Measurements from ENCODE around the gene SYNJ1. TPM values are rescaled to one million over a fixed set of nuclear protein-coding genes. Genes with fewer than 3 reads are reported as not detected.
A peak's percentile ranks its signal among the peaks of the same experiment; 100 is the strongest.

Gene SYNJ1
- total RNA-seq, 1 experiment from 2014 or later: 10.5 TPM

DNA sequence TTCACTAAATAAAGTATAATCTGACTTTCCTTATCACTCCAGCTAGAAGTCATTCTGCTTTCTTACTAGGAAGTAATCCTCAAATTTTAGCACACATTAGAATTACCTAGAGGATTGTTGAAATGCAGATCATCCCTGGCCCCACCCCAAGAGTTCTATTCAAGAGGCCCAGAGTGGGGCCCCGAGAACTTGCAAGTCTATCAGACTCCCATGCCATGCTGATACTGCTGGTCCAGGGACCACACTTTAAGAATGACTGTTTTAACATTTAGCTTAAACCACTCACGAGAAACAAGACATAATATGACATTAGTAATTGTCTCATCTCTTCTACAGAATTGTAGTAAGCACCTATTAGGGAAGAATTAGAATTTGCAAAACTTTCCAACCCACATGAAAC is 7.7 kb upstream of the SYNJ1 start:
- H3K4me3 ChIP-seq (ENCODE audit: low read depth in 2 of 2, low read length in 2 of 2): no peak overlapping the region
- intact Hi-C loops (cut with micrococcal nuclease; ENCODE audit: unreplicated experiment): no loop called here
- H3K27ac ChIP-seq (ENCODE audit: low read length): no peak overlapping the region
- no peaks in the 10 kb centered on the region for H3K9me3 ChIP-seq (ENCODE audit: control insufficient read depth, insufficient read depth, low read depth, low read length)
- CTCF ChIA-PET: no interaction called here
- no peak for ATAC-seq
- H3K4me1 ChIP-seq (ENCODE audit: control insufficient read depth, insufficient read depth, low read length): no peaks in the 10 kb centered on the region
- peaks cover 32% of the 10 kb centered on the region for H3K36me3 ChIP-seq (ENCODE audit: control insufficient read depth, insufficient read depth, low read length)
- no peak for DNase-seq (ENCODE audit: low read depth, low spot score)
- TF ChIP-seq TCF7L2 (IDR thresholded peaks at IDR 0.05; ENCODE audit: low read depth, low read length): no peak
- TF ChIP-seq POLR2AphosphoS5 (IDR thresholded peaks at IDR 0.05; ENCODE audit: low read depth, low read length): no peak
- TF ChIP-seq, protein P1, sequence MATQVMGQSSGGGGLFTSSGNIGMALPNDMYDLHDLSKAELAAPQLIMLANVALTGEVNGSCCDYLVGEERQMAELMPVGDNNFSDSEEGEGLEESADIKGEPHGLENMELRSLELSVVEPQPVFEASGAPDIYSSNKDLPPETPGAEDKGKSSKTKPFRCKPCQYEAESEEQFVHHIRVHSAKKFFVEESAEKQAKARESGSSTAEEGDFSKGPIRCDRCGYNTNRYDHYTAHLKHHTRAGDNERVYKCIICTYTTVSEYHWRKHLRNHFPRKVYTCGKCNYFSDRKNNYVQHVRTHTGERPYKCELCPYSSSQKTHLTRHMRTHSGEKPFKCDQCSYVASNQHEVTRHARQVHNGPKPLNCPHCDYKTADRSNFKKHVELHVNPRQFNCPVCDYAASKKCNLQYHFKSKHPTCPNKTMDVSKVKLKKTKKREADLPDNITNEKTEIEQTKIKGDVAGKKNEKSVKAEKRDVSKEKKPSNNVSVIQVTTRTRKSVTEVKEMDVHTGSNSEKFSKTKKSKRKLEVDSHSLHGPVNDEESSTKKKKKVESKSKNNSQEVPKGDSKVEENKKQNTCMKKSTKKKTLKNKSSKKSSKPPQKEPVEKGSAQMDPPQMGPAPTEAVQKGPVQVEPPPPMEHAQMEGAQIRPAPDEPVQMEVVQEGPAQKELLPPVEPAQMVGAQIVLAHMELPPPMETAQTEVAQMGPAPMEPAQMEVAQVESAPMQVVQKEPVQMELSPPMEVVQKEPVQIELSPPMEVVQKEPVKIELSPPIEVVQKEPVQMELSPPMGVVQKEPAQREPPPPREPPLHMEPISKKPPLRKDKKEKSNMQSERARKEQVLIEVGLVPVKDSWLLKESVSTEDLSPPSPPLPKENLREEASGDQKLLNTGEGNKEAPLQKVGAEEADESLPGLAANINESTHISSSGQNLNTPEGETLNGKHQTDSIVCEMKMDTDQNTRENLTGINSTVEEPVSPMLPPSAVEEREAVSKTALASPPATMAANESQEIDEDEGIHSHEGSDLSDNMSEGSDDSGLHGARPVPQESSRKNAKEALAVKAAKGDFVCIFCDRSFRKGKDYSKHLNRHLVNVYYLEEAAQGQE (IDR thresholded peaks at IDR 0.05; ENCODE audit: insufficient read depth in 1 of 2, low read depth in 2 of 2, low read length in 1 of 2): no peak
- TF ChIP-seq, protein P2, sequence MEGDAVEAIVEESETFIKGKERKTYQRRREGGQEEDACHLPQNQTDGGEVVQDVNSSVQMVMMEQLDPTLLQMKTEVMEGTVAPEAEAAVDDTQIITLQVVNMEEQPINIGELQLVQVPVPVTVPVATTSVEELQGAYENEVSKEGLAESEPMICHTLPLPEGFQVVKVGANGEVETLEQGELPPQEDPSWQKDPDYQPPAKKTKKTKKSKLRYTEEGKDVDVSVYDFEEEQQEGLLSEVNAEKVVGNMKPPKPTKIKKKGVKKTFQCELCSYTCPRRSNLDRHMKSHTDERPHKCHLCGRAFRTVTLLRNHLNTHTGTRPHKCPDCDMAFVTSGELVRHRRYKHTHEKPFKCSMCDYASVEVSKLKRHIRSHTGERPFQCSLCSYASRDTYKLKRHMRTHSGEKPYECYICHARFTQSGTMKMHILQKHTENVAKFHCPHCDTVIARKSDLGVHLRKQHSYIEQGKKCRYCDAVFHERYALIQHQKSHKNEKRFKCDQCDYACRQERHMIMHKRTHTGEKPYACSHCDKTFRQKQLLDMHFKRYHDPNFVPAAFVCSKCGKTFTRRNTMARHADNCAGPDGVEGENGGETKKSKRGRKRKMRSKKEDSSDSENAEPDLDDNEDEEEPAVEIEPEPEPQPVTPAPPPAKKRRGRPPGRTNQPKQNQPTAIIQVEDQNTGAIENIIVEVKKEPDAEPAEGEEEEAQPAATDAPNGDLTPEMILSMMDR (IDR thresholded peaks at IDR 0.05): no peak
- no peak for TF ChIP-seq SIN3A (IDR thresholded peaks at IDR 0.05; ENCODE audit: borderline replicate concordance, insufficient read depth, low read depth, low read length)
- BruUV-seq (replicated peaks): no TSS peak
- H3K27me3 ChIP-seq (ENCODE audit: control insufficient read depth, insufficient read depth, low read length): no peaks in the 10 kb centered on the region
- POLR2A ChIA-PET: no interaction called here
- in situ Hi-C loops (cut with HindIII; ENCODE audit: low pct_unique_long_range_greater_than_20kb, low sequenced_read_pairs): no loop called here

DNA sequence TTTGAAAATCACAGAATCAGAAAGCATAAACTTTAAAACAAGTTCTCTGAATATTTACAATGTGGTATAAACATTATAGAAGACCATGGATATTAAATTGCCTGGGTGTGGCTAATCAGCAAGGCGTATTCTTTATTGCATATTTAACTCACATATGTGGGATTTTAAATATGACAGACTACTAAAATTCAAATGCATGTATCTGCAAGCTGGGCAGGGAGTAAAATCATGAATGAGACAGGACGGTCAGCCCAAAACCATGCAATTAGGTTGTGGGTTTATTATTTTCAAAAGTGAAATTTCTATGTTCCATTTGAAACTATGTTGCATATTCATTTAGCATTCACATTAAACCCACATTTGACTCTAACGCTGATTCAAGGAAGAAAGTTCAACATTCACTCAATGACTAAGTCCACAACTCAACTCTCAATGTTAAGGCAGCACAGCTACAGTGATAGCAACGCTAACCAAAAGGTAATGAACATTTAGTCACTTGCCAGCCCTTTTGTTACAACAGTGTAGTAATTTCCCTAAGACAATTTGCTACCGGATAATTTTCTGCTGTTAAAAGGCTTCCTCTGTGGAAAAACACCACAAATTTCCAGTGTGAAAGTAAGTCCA is 6.3 kb upstream of the SYNJ1 start:
- DNase-seq (ENCODE audit: low read depth, low spot score) (no peak), ATAC-seq (no peak)
- no peaks in the 10 kb centered on the region for H3K9me3 ChIP-seq (ENCODE audit: control insufficient read depth, insufficient read depth, low read depth, low read length)
- ChIA-PET POLR2A (no interaction called here), CTCF (no interaction called here)
- in situ Hi-C loops (cut with HindIII; ENCODE audit: low pct_unique_long_range_greater_than_20kb, low sequenced_read_pairs): no loop called here
- no peak overlapping the region for H3K27ac ChIP-seq (ENCODE audit: low read length)
- TSS peak; percentile 39 for BruUV-seq (replicated peaks)
- H3K27me3 ChIP-seq (ENCODE audit: control insufficient read depth, insufficient read depth, low read length): no peaks in the 10 kb centered on the region
- no peak overlapping the region for H3K4me3 ChIP-seq (ENCODE audit: low read depth in 2 of 2, low read length in 2 of 2)
- no peak for TF ChIP-seq TCF7L2 (IDR thresholded peaks at IDR 0.05; ENCODE audit: low read depth, low read length)
- TF ChIP-seq, protein P1 (IDR thresholded peaks at IDR 0.05; ENCODE audit: insufficient read depth in 1 of 2, low read depth in 2 of 2, low read length in 1 of 2): no peak
- no peak for TF ChIP-seq POLR2AphosphoS5 (IDR thresholded peaks at IDR 0.05; ENCODE audit: low read depth, low read length)
- no peak for TF ChIP-seq SIN3A (IDR thresholded peaks at IDR 0.05; ENCODE audit: borderline replicate concordance, insufficient read depth, low read depth, low read length)
- TF ChIP-seq, protein P2 (IDR thresholded peaks at IDR 0.05): no peak
- intact Hi-C loops (cut with micrococcal nuclease; ENCODE audit: unreplicated experiment): no loop called here
- peaks cover 30% of the 10 kb centered on the region for H3K36me3 ChIP-seq (ENCODE audit: control insufficient read depth, insufficient read depth, low read length)
- no peaks in the 10 kb centered on the region for H3K4me1 ChIP-seq (ENCODE audit: control insufficient read depth, insufficient read depth, low read length)
